Ureter (tissue), 1 donor: ENCODE measurements around the gene ATXN2. TPM values are rescaled to one million over a fixed set of nuclear protein-coding genes. Genes with fewer than 3 reads are reported as not detected.
"Not testable (repeated sequence)": the region's sequence is repeated elsewhere in the genome, so short reads cannot be mapped to it uniquely, and the experiment has no call there.

Experiments used
- DNase-seq: peaks from one replicate; pipeline ENCODE4 v3.0.0-alpha.2; 2020; ENCODE audit warnings: low spot score
- total RNA-seq: library from RNA; stranded (reverse); gene quantifications from one replicate; pipeline ENCODE4 v1.2.4, GENCODE V29; 2023
- donor health status: DM: yes; HTN: yes; CAD: no.

Gene ATXN2, protein sequence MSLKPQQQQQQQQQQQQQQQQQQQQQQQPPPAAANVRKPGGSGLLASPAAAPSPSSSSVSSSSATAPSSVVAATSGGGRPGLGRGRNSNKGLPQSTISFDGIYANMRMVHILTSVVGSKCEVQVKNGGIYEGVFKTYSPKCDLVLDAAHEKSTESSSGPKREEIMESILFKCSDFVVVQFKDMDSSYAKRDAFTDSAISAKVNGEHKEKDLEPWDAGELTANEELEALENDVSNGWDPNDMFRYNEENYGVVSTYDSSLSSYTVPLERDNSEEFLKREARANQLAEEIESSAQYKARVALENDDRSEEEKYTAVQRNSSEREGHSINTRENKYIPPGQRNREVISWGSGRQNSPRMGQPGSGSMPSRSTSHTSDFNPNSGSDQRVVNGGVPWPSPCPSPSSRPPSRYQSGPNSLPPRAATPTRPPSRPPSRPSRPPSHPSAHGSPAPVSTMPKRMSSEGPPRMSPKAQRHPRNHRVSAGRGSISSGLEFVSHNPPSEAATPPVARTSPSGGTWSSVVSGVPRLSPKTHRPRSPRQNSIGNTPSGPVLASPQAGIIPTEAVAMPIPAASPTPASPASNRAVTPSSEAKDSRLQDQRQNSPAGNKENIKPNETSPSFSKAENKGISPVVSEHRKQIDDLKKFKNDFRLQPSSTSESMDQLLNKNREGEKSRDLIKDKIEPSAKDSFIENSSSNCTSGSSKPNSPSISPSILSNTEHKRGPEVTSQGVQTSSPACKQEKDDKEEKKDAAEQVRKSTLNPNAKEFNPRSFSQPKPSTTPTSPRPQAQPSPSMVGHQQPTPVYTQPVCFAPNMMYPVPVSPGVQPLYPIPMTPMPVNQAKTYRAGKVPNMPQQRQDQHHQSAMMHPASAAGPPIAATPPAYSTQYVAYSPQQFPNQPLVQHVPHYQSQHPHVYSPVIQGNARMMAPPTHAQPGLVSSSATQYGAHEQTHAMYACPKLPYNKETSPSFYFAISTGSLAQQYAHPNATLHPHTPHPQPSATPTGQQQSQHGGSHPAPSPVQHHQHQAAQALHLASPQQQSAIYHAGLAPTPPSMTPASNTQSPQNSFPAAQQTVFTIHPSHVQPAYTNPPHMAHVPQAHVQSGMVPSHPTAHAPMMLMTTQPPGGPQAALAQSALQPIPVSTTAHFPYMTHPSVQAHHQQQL
- total RNA-seq: 120 TPM

DNA sequence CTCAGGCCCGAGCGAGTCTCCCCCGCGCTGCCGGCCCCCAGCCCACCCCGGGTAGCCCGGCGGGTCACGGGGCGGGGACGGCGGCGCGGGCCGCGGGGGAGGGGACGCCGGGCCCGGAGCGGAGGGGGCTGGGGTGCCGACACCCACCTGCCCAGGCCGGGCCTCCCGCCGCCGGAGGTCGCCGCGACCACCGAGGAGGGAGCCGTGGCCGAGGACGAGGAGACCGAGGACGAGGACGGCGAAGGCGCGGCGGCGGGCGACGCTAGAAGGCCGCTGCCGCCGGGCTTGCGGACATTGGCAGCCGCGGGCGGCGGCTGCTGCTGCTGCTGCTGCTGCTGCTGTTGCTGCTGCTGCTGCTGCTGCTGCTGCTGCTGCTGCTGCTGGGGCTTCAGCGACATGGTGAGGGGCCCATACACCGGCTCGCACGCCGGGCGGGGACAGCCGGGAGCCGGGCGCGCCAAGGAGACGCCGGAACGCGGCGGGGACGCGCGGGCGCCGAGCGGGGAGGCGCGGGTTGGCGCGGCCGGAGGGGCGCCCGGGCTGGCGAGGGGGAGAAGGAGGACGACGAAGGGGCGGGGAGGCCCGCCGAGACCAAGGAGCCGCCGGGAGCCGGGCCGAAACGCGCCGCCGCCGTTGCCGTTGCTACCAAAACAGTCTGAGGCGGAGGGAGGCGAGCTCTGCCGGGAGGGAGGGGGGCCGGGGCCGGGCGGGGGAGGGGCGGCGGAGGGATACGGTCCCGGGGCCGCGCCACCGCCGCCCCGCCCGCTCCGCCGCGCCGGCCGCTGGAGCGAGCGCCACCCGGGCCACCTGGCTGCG lies at the start of gene ATXN2:
ATXN2 (minus strand) TSS at position 679 of the 816 bp plus-strand sequence; CDS start at position 398, 281 bp downstream.
- DNase-seq: peak; percentile 71

DNA sequence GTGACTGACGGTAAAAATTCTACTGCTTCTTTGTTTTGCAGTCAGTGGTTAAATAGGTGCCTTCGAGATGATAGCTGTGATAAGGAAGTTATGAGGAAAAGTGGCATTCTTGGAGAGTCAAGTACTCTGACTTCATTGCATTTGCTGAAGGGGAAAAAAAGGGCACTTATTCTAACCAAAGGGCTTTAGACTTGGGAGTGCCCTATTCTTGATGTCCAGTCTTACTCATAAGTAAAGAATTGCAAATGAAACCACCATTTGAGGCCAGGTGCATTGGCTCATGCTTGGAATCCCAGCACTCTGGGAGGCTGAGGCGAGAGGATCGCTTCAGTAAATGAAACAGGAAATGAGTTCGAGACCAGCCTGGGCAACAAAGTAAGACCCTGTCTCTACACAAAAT lies 46.3 kb upstream of the ATXN2 start:
- no peak for DNase-seq

DNA sequence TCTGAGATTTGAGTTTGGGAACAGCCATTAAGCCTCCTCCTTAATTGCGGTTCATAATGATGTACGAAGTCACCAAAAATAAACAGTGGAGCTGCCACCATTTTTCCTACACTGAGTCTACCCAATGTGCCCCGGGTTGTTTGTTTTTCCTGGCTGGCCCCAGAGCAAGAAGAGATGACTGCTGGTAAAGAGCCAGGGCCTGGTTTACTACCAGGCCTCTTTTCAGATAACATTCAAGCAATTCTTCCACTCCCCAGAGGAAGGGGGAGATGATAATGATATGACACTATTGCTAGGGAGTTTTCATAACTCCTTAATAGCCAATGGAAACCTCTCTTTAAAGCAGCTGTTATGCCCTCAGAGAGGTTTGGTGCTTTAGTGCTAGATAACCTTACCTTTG lies 44.3 kb upstream of the ATXN2 start:
- peak; percentile 81 for DNase-seq

DNA sequence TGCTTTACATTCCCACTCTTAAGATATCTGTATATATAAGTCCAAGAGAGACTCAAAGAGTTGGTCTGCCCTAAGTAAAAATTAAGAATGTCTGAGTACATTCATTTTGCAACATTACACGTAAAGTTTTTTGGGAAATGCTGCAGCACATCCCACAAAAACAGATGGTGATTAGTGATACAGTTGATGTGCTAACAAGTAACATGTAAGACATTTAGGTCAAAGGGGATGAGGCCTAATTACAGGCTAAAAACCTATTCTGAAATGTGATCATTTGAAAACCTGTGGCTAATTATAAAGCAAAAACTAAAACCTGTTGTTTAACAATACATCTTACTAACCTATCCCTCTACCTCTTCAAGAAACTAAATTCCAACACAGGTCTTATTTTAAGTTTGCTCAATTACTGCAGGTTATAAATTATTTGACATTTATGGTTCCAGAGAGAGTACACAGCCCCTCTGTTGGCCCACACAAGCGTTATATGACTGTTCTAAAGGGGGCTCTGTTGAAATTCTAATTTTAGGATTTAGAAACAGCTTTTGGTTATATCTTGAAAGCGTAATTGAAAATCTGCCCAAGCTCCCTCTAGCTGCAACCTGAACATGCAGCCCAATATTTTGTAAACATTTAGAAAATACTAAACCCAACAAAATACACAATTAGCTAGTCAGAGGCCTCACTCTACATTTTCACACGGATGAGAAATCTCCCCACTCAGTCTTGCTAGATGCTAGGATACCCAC lies 43.7 kb upstream of the ATXN2 start:
- DNase-seq: no peak

DNA sequence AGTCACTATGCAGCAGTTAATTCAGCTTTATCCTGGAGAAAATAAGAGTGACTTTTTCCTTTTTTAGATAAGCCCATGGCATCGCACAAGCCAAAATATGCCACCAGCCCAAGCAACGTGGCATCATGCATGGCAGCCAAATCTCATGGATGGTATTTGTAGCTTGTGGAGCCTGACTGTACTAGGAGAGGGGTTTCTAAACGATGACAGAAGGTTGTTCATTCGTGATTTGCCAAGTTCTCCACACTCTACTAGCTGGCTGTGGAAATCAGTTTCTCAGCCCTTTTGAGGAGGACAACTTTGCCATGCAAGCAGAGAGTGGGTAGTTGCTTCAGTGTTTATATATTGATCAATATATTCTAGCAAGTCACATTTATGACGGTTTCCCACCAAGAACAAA lies 41.4 kb upstream of the ATXN2 start:
- no peak for DNase-seq

DNA sequence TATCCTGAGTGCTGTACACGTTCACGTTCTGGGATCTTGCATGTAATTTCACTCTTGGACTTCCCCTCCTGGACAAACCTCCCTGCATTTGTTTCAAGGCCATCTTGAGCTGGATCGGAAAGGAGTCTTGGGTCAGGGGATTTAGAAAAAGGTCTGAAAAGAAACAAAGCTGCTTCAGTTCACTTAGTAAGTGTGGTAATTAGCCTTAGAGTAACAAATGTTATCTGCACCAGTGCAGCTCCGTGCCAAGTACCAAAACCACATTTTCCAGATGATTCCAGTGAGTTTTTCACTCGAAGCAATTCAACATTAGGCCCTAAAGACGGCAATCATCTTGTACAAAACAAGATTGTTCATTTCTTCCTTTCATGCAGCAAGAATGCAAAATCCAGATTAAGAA lies 39.4 kb upstream of the ATXN2 start:
- no peak for DNase-seq

DNA sequence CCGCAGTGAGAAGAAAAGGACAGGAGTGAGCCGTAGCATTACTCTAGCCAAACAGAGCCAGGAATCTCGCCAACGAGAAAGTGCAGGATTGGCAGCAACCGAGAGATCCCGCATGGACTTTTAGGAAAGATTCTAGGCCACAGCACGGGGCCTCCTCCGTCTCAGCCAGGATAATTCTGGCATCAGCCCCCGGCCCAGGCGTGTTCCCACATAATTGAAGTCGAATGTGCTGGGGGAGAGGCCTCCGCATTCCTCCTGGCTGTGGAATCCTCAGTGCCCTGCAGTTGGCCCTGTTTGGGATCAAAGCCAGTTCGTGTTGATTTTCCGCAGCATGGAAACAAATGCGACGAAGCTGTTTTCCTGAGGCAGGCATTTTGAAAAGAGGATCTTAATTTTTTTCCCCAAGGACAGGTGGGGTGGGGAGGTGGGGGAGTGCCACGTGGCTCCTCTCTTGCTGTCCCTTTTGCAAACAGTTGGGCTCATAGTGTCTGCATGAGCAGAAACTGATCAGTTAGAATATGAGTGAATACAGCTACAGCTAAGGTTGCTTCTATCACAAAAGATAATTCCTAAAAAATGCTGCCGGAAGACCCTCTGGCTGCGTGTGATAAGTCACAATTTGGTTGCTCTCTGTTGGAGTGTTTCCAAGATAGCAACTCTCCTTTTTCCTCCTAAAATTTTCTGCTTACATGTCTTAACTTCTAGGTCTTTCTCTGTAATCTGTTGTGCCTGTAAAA lies 37.3 kb upstream of the ATXN2 start:
- peak; percentile 70 for DNase-seq

DNA sequence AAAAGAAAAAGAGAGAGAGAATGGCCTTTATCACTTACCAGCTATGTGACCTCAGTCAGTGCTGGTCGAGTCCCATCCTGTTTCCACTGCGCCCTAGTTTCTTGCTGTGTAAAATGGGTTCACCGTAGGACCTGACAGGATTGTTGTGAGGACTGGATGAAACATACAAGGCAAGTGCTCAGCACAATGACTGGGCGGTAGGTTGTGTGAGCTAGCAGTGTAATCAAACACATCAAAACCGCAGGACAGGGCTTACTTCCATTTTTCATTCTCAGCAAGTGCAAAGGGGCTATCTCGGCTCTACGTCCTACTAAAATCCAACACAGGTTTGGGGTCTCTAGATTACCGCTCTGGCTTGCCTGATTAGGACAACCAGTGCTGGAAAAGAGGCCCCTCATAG lies 36.4 kb upstream of the ATXN2 start:
- no peak for DNase-seq

DNA sequence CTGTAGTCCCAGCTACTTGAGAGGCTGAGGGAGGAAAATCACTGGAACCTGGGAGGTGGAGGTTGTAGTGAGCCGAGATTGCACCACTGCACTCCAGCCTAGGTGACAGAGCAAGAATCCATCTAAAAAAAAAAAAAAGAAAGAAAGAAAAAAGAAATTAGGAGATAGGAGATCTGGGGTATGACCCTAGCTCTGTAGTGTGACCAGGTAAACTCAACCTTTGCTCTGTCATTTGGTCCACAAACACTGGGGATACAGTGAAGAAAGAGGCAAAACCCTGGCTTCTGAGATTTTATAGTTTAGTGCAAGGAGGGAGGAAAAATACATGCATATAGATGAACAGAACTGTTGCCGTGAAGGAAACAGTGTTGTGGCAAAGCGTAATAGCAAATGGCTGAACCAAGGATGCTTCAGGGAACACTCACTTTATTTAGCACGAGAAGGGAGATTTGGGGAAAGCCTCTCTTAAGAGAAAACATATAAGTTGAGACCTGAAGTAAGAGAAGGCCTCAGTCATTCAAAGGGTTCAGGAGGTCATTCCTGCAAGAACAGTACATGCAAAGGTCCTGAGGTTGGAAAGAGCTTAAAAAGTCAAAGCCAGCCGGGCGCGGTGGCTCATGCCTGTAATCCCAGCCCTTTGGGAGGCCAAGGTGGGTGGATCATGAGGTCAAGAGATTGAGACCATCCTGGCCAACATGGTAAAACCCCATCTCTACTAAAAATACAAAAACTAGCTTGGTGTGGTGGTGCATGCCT lies 29.6 kb upstream of the ATXN2 start:
- DNase-seq: no peak

DNA sequence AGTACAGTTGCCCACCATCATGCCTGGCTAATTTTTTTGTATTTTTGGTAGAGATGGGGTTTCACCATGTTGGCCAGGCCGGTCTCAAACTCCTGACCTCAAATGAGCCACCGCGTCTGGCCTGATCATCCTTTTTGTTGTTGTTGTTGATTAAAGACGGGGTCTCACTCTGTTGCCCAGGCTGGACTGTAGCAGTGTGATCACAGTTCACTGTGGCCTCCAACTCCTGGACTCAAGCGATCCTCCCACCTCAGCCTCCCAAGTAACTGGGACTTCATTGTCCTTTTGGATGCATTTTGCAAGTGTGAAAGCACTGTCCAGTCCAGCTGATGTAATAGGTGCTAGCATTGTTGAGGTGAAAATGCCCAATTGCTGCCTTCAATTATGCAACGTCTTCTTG lies 27.1 kb upstream of the ATXN2 start:
- no peak for DNase-seq

DNA sequence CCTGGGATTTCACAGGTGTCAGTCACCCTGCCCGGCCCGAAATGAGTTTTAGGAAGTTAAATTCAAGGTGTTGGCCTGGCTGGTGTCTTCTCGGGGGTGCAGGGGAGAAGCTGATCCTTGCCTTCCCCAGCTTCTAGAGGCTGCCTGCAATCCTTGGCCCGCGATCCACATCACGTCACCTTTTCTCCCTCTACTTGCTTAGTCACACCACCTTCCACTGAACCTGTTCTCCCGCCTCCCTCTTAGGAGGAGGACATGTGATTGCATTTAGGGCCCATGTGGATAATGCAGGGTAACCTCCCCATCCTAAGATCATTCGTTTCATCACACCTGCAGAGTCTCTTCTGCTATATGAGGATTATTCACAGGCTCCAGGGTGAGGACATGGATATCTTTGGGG lies 25.4 kb upstream of the ATXN2 start:
- no peak for DNase-seq

DNA sequence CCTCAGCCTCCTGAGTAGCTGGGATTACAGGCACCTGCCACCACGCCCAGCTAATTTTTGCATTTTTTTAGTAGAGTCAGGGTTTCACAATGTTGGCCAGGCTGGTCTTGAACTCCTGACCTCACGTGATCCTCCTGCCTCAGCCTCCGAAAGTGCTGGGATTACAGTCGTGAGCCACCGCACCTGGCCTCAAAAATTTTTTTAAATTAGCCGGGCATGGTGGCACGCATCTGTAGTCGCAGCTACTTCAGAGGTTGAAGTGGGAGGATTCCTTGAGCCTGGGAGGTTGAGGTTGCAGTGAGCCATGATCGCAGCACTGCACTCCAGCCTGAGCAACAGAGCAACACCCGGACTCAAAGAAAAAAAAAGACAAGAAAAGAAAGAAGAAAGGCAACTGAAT lies 18.7 kb upstream of the ATXN2 start:
- not testable (repeated sequence) for DNase-seq

DNA sequence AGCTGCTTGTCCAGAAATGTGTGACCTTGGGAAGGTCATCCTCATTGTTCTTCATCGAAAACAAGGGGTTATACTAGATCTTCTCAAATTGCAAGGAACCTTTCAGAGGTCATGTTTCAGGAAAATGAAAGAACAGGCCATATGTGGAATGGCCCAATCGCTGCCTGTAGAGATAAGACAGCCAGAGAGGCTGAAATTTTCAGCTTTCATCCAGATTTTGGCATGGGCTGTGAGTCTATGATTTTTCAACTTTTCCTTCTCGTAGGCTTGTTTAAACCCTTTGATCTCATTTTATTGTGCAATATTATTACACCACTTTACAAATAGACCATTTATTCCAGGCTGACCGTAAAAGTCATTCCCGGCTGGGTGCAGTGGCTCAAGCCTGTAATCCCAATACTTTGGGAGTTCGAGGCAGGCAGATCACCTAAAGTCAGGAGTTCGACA lies 17.1 kb upstream of the ATXN2 start:
- DNase-seq: no peak

DNA sequence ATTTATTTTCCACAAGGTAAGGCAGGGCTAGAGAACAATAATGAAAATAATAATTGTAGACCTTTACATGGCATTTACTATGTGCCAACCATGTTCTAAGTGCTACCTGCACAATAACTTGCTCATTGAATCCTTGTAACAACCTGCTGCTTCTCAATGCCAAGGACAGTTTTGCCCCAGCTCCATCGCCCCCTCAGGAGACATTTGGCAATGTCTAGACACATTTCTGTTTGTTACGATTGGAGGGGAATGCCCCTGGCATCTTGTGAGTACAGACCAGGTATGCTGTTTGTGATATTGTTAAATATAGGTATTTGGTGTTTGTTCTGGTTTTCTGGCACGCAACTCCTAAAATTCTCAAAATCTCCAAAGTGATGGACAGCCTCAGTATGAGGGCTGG lies 8.1 kb upstream of the ATXN2 start:
- DNase-seq: no peak

DNA sequence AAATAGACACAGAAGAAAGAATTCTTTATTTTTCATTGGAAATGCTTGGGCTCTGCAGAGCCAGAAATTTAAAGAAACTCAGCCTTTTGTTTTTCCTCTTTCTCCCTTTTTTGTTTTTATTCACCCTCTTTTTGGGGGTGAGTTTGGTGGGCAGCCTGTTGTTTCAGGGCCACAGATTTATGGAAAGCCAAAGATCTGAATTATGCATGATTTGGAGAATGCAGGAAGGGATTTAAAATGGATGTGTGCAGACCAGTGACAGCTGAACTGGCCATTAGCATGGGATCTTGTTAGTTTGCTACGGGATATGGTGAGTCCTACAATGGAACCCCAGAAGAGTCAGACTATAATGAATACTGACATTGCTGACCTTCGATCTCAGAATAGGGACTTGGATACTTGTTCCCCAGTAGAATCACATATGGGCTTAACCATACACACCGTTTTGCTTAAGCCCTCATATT lies 7.7 kb upstream of the ATXN2 start:
- no peak for DNase-seq

DNA sequence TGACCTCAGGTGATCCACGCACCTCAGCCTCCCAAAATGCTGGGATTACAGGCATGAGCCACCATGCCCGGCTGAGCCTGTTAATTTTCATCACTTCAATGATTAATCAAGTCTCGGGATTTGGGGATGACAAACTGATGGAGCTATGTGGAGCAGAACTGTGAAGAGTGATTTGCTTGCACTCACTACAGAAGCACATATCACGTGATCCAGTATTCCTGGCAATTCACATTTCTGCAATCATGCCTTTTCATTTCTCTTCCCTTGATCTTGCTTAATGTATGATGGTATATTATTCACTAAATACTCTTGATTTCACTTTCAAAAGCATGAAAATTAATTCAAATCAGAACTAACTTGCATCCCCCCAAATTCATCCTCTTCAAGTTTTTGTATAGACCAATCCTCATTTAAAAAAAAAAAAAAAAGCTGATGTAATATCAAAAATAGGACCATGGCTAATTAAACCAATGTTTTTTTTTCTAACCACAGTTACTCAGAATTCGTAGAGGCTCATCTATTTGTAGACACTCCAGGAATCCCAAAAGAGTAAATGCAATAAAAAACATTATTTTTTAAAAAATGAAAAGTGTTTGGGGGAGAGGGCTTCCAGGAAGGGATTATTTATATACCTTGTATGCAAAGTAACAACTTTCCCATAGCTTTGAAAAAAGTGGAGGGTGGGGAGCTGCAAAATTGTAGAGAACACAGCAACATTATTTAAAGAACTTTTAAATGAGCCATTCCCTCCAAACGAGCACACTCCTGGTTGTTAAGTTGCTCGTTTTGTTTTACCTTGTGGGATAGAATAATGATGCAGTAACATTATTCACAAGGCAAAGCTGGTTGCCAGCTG lies 7.0 kb upstream of the ATXN2 start:
- DNase-seq: no peak

DNA sequence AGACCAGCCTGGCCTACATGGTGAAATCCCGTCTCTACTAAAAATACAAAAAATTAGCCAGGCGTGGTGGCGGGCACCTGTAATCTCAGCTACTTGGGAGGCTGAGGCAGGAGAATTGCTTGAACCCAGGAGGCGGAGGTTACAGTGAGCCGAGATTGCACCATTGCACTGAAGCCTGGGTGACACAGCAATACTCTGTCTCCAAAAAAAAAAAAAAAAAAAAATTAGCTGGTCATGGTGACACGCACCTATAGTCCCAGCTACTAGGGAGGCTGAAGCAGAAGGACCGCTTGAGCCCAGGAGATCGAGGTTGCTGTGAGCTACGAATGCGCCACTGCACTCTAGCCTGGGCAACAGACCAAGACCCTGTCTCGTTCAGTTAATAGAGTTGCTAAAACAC lies 3.7 kb upstream of the ATXN2 start:
- not testable (repeated sequence) for DNase-seq

DNA sequence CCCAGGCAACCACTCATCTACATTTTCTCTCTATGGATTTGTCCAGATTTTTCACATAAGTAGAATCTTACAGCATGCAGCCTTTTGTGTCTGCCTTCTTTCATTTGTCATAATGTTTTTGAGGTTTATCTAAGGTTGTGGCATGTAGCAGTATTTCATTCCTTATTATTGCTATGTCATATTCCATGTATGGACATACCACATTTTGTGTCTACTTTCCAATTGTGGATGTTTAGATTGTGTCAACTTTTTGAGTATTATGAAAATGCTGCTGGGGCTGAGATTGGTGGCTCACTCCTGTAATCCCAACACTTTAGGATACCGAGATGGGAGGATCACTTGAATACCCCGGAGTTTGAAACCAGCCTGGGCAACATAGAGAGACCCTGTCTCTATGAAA lies 3.2 kb upstream of the ATXN2 start:
- no peak for DNase-seq
